ENCODE measurements around the gene PDE6D. TPM values are rescaled to one million over a fixed set of nuclear protein-coding genes. Genes with fewer than 3 reads are reported as not detected.
"Not testable (repeated sequence)": the region's sequence is repeated elsewhere in the genome, so short reads cannot be mapped to it uniquely, and the experiment has no call there.

Gene PDE6D
- total RNA-seq, 2 donors from 2014 or later = 20.4 to 28.9 TPM

DNA sequence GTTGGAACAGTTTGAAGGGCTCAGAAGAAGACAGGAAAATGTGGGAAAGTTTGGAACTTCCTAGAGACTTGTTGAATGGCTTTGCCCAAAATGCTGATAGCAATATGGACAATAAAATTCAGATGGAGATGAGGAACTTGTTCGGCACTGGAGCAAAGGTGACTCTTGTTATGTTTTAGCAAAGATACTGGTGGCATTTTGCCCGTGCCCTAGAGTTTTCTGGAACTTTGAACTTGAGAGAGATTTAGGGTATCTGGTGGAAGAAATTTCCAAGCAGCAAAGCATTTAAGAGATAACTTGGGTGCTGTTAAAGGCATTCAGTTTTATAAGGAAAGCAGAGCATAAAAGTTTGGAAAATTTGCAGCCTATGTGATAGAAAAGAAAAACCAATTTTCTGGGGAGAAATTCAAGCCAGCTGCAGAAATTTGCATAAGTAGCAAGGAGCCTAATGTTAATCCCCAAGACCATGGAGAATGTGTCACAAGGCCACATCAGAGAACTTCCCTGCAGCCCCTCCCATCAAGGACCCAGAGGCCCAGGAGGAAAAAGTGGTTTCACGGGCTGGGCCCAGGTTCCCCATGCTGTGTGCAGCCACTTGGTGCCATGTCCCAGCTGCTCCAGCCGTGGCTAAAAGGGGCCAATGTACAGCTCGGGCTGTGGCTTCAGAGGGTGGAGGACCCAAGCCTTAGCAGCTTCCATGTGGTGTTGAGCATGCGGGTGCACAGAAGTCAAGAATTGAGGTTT, 32.8 kb downstream of the PDE6D start:
- not testable (repeated sequence) for H3K27ac Mint-ChIP-seq; H3K9me3 Mint-ChIP-seq; ATAC-seq (replicated peaks); H3K4me3 Mint-ChIP-seq; H3K36me3 Mint-ChIP-seq (ENCODE audit: low read depth); H3K27me3 Mint-ChIP-seq; H3K4me1 Mint-ChIP-seq

GRCh38 chr2:231745303-231746038, 35.6 kb downstream of the PDE6D start:
- Mint-ChIP-seq H3K4me1 (no peaks in the 10 kb centered on the region), H3K27ac (no peak overlapping the region), H3K27me3 (no peaks in the 10 kb centered on the region), H3K9me3 (no peaks in the 10 kb centered on the region), H3K36me3 (ENCODE audit: low read depth) (no peaks in the 10 kb centered on the region), H3K4me3 (no peak overlapping the region)
- ATAC-seq (replicated peaks) = no peak

GRCh38 chr2:231743376-231744116, 37.5 kb downstream of the PDE6D start:
- Mint-ChIP-seq H3K27ac (no peak overlapping the region), H3K9me3 (no peaks in the 10 kb centered on the region), H3K4me1 (no peaks in the 10 kb centered on the region), H3K36me3 (ENCODE audit: low read depth) (peaks cover under 1% of the 10 kb centered on the region), H3K4me3 (no peak overlapping the region), H3K27me3 (no peaks in the 10 kb centered on the region)
- ATAC-seq (replicated peaks) = no peak

DNA sequence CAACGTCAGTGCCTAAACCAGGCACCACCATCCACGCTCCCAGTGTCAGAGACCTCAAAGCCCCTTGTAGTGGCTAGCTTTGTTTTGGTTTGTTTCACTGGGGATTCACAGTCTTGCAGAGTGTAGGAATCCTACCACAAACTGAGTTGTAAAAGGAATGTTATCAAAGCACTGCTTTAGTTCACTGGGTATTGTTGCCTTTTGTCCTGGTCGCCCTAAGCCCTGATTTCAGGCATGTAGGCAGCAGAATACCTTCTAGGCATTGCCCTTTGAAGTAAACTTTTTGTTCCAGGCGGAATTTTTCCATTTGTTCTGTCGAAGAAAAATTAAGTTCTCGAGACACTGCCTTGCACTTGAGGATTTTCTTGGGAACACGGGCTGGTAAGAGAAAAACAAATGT, 43.3 kb downstream of the PDE6D start:
- H3K27me3 Mint-ChIP-seq = no peaks in the 10 kb centered on the region
- peaks cover 40% of the 10 kb centered on the region for H3K36me3 Mint-ChIP-seq (ENCODE audit: low read depth)
- H3K9me3 Mint-ChIP-seq = no peaks in the 10 kb centered on the region
- ATAC-seq (replicated peaks) = no peak
- H3K27ac Mint-ChIP-seq = no peak overlapping the region
- H3K4me3 Mint-ChIP-seq = no peak overlapping the region
- H3K4me1 Mint-ChIP-seq = no peaks in the 10 kb centered on the region

GRCh38 chr2:231732604-231733003, 48.5 kb downstream of the PDE6D start:
- no peak overlapping the region for H3K27ac Mint-ChIP-seq
- H3K4me3 Mint-ChIP-seq = no peak overlapping the region
- H3K27me3 Mint-ChIP-seq = no peaks in the 10 kb centered on the region
- no peaks in the 10 kb centered on the region for H3K9me3 Mint-ChIP-seq
- no peak for ATAC-seq (replicated peaks)
- peaks cover 47% of the 10 kb centered on the region for H3K36me3 Mint-ChIP-seq (ENCODE audit: low read depth)
- no peaks in the 10 kb centered on the region for H3K4me1 Mint-ChIP-seq

- Mint-ChIP-seq H3K4me3 (no peak overlapping the region), H3K36me3 (ENCODE audit: low read depth) (peaks cover 15% of the 10 kb centered on the region), H3K27ac (peak overlapping the region; percentile 10), H3K9me3 (no peaks in the 10 kb centered on the region), H3K27me3 (no peaks in the 10 kb centered on the region), H3K4me1 (no peaks in the 10 kb centered on the region)
- no peak for ATAC-seq (replicated peaks)
These were observed 53.5 kb downstream of the PDE6D start for GRCh38 chr2:231727621-231728020.

- H3K27ac Mint-ChIP-seq = peak overlapping the region; percentile 58
- no peaks in the 10 kb centered on the region for H3K27me3 Mint-ChIP-seq
- H3K36me3 Mint-ChIP-seq (ENCODE audit: low read depth) = peaks cover 2% of the 10 kb centered on the region
- H3K4me1 Mint-ChIP-seq = no peaks in the 10 kb centered on the region
- no peak overlapping the region for H3K4me3 Mint-ChIP-seq
- no peak for ATAC-seq (replicated peaks)
- no peaks in the 10 kb centered on the region for H3K9me3 Mint-ChIP-seq
These were observed 54.8 kb downstream of the PDE6D start for GRCh38 chr2:231726276-231726675.

DNA sequence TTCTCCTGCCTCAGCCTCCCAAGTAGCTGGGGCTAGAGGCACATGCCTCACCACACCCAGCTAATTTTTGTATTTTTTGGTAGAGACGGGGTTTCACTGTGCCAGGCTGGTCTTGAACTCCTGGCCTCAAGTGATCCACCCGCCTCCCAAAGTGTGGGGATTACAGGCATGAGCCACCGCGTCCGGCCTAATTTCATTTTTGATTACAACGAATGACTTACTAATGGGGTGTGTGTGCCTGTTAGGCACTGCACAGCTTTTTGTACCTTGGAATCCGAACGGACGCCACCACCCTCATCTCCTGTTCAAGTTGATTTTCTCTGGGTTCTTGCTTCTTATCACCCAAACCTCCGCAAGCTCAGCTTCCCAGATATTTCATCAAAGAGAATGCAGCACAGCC, 55.6 kb downstream of the PDE6D start:
- Mint-ChIP-seq H3K36me3 (ENCODE audit: low read depth) (no peaks in the 10 kb centered on the region), H3K9me3 (no peaks in the 10 kb centered on the region), H3K27ac (no peak overlapping the region), H3K27me3 (no peaks in the 10 kb centered on the region), H3K4me1 (no peaks in the 10 kb centered on the region), H3K4me3 (no peak overlapping the region)
- ATAC-seq (replicated peaks) = no peak

GRCh38 chr2:231722721-231723307, 58.3 kb downstream of the PDE6D start:
- Mint-ChIP-seq H3K36me3 (ENCODE audit: low read depth) (no peaks in the 10 kb centered on the region), H3K9me3 (no peaks in the 10 kb centered on the region), H3K4me3 (no peak overlapping the region), H3K27me3 (no peaks in the 10 kb centered on the region), H3K4me1 (no peaks in the 10 kb centered on the region), H3K27ac (no peak overlapping the region)
- ATAC-seq (replicated peaks) = no peak

GRCh38 chr2:231720987-231721966, 59.8 kb downstream of the PDE6D start:
- Mint-ChIP-seq H3K36me3 (ENCODE audit: low read depth) (no peaks in the 10 kb centered on the region), H3K27me3 (no peaks in the 10 kb centered on the region), H3K27ac (no peak overlapping the region), H3K9me3 (no peaks in the 10 kb centered on the region), H3K4me3 (no peak overlapping the region), H3K4me1 (no peaks in the 10 kb centered on the region)
- ATAC-seq (replicated peaks) = peak; percentile 59

- Mint-ChIP-seq H3K36me3 (ENCODE audit: low read depth) (no peaks in the 10 kb centered on the region), H3K4me1 (peaks cover 5% of the 10 kb centered on the region), H3K27me3 (no peaks in the 10 kb centered on the region), H3K4me3 (no peak overlapping the region), H3K9me3 (no peaks in the 10 kb centered on the region), H3K27ac (no peak overlapping the region)
- no peak for ATAC-seq (replicated peaks)
These were observed 60.6 kb downstream of the PDE6D start for GRCh38 chr2:231720292-231720986.

DNA sequence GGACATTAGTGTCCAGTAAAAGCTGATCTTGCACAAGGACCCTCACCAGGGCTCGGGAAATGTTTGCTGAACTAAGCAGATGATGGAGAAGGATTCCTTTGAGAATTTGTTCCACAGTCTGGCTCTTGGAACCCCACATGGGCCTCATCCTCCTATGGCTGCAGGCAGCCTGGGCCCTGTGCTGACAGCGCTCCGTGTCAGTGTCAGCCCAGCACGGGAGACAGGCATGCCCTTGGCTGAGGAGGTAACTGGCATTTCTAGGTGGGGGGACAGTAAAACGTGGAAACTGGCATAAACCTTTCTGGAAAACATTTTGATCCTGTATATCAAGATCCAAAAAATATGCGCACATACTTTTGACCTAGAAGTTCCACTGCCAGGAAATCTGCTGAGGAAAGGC, 62.3 kb downstream of the PDE6D start:
- Mint-ChIP-seq H3K4me1 (peaks cover 9% of the 10 kb centered on the region), H3K27me3 (no peaks in the 10 kb centered on the region), H3K9me3 (no peaks in the 10 kb centered on the region), H3K27ac (no peak overlapping the region), H3K36me3 (ENCODE audit: low read depth) (peaks cover 5% of the 10 kb centered on the region), H3K4me3 (no peak overlapping the region)
- ATAC-seq (replicated peaks) = no peak
